SK-N-SH (cell line): ENCODE measurements around the gene ROBO4. TPM values are rescaled to one million over a fixed set of nuclear protein-coding genes. Genes with fewer than 3 reads are reported as not detected.

Experiments used
- CTCF ChIA-PET: fragments of 300-600, 350-600 bp; formaldehyde crosslinking; extraction: SDS; loops from one replicate; lab custom pipeline; 2021; lab: Yijun Ruan, JAX
- POLR2A ChIA-PET: fragments of 350-600 bp; sonication (Branson Sonifier 250); formaldehyde crosslinking; extraction: SDS; loops from one replicate; lab custom pipeline; 2020; ENCODE audit warnings: antibody characterized with exemption, inconsistent platforms; lab: Yijun Ruan, JAX
- DNase-seq: peaks from one replicate; pipeline ENCODE4 v3.0.0; 2012
- H2AFZ ChIP-seq: fragments of 200-600 bp; sonication (generic); 2 replicates; pipeline ENCODE4 v1.8.1; 2016; ENCODE audit warnings: antibody characterized with exemption, mild to moderate bottlenecking, low read depth
- H3F3A ChIP-seq: fragments of 200-600 bp; sonication (generic); replicated peaks from 2 replicates; pipeline ENCODE3; 2016; ENCODE audit warnings: antibody characterized with exemption, mild to moderate bottlenecking; ENCODE audit not compliant: insufficient read depth
- H3K27ac ChIP-seq, 2 experiments: fragments of 200-500 bp in 1 of 2; fragments of 200-600 bp in 1 of 2; sonication (Bioruptor generic) in 1 of 2; sonication (generic), shearing (Covaris generic) in 1 of 2; 2 replicates each; pipeline versions ENCODE4 v1.5.1 to v1.6.1; 2014 to 2016; ENCODE audit warnings: low read depth in 2 of 2, inconsistent platforms in 1 of 2, low read length in 1 of 2, mild to moderate bottlenecking in 1 of 2, mixed read lengths in 1 of 2
- H3K27me3 ChIP-seq: fragments of 200-600 bp; sonication (generic), shearing (Covaris generic); 2 replicates; pipeline ENCODE4 v1.6.1; 2016; ENCODE audit warnings: mixed run types; ENCODE audit not compliant: insufficient read depth
- H3K36me3 ChIP-seq, 2 experiments: fragments of 200-500 bp in 1 of 2; fragments of 200-600 bp in 1 of 2; sonication (Bioruptor generic) in 1 of 2; sonication (generic) in 1 of 2; replicated peaks in 1 of 2; 2 replicates each; pipeline versions ENCODE3 to v1.5.1; 2014 to 2016; ENCODE audit warnings: low read length in 1 of 2, mild to moderate bottlenecking in 1 of 2; ENCODE audit not compliant: insufficient read depth in 2 of 2, control insufficient read depth in 1 of 2
- H3K4me1 ChIP-seq, 2 experiments: fragments of 200-500 bp in 1 of 2; fragments of 200-600 bp in 1 of 2; sonication (Bioruptor generic) in 1 of 2; sonication (generic), shearing (Covaris generic) in 1 of 2; 2 replicates each; pipeline versions ENCODE4 v1.5.1 to v1.6.1; 2014 to 2016; ENCODE audit warnings: low read depth in 1 of 2, low read length in 1 of 2, mixed run types in 1 of 2; ENCODE audit not compliant: insufficient read depth in 2 of 2, control insufficient read depth in 1 of 2
- H3K4me2 ChIP-seq: fragments of 200-600 bp; sonication (generic), shearing (Covaris generic); 2 replicates; pipeline ENCODE4 v1.6.1; 2017; ENCODE audit warnings: mixed run types
- H3K4me3 ChIP-seq, 2 experiments: fragments of 200-500 bp in 1 of 2; fragments of 200-600 bp in 1 of 2; sonication (Bioruptor generic) in 1 of 2; sonication (generic), shearing (Covaris generic) in 1 of 2; 2 replicates each; pipeline versions ENCODE4 v1.5.1 to v1.8.1; 2014 to 2016; ENCODE audit warnings: low read depth in 2 of 2, inconsistent platforms in 1 of 2, low read length in 1 of 2, mild to moderate bottlenecking in 1 of 2, mixed read lengths in 1 of 2, moderate library complexity in 1 of 2
- H3K79me2 ChIP-seq: fragments of 200-600 bp; sonication (generic); 2 replicates; pipeline ENCODE4 v1.8.1; 2017; ENCODE audit warnings: mild to moderate bottlenecking; ENCODE audit not compliant: insufficient read depth
- H3K9ac ChIP-seq: fragments of 200-600 bp; sonication (generic); 2 replicates; pipeline ENCODE4 v1.6.1; 2017; ENCODE audit warnings: mixed run types
- H3K9me2 ChIP-seq: fragments of 200-600 bp; sonication (generic); 2 replicates; pipeline ENCODE4 v1.6.1; 2017; ENCODE audit warnings: mixed run types
- H3K9me3 ChIP-seq: fragments of 200-600 bp; sonication (generic); 2 replicates; pipeline ENCODE4 v1.6.1; 2017; ENCODE audit warnings: mixed run types, mild to moderate bottlenecking, moderate library complexity
- H4K20me1 ChIP-seq: fragments of 200-600 bp; sonication (generic); 2 replicates; pipeline ENCODE4 v1.6.1; 2017; ENCODE audit warnings: mild to moderate bottlenecking, mixed run types; ENCODE audit not compliant: insufficient read depth
- FOSL2 ChIP-seq: IDR thresholded peaks from 2 replicates; pipeline ENCODE4 v1.4.0; 2012; ENCODE audit warnings: low read depth, mild to moderate bottlenecking, moderate library complexity, borderline replicate concordance
- GABPA ChIP-seq: IDR thresholded peaks from 2 replicates; pipeline ENCODE4 v1.4.0; 2012; ENCODE audit warnings: low read depth, mild to moderate bottlenecking
- GATA2 ChIP-seq: sonication (generic); formaldehyde crosslinking; IDR thresholded peaks from 2 replicates; pipeline ENCODE4 v1.5.0; 2020; ENCODE audit warnings: mild to moderate bottlenecking, missing genetic modification reagents
- JUND ChIP-seq: IDR thresholded peaks from 2 replicates; pipeline ENCODE4 v1.4.0; 2012
- MXI1 ChIP-seq: IDR thresholded peaks from 2 replicates; pipeline ENCODE4 v1.6.1; 2012; ENCODE audit warnings: mild to moderate bottlenecking, low read depth, low read length, improper control_type of control experiment
- RCOR1 ChIP-seq: fragments of 150-350 bp; IDR thresholded peaks from 2 replicates; pipeline ENCODE4 v1.6.1; 2017; ENCODE audit warnings: antibody characterized with exemption, low read length
- RFX5 ChIP-seq: IDR thresholded peaks from 2 replicates; pipeline ENCODE4 v1.6.1; 2012; ENCODE audit warnings: mild to moderate bottlenecking, improper control_type of control experiment, low read length
- SIN3A ChIP-seq: IDR thresholded peaks from 2 replicates; pipeline ENCODE4 v1.6.1; 2012; ENCODE audit warnings: low read depth, mild to moderate bottlenecking, low read length, moderate library complexity, borderline replicate concordance
- SMC3 ChIP-seq: IDR thresholded peaks from 2 replicates; pipeline ENCODE4 v1.6.1; 2012; ENCODE audit warnings: low read depth, low read length, improper control_type of control experiment
- WGBS: methylation state at CpG from one replicate; pipeline ENCODE4 v1.1.6; 2017; ENCODE audit warnings: low lambda C conversion rate; 5-methylcytosine and 5-hydroxymethylcytosine counted together
- polyA plus RNA-seq, 3 experiments: library from polyadenylated mRNA; depleted of rRNA; stranded (reverse); fragments of >200 nt; gene quantifications; 2 replicates each; pipeline ENCODE4 v1.2.3, GENCODE V29; 2012
- TF ChIP-seq, protein P1 (sequence below): fragments of 150-350 bp; IDR thresholded peaks from 2 replicates; pipeline ENCODE4 v1.6.1; 2017; ENCODE audit warnings: antibody characterized with exemption, low read length, low read depth, borderline replicate concordance
- TF ChIP-seq, protein P2 (sequence below): IDR thresholded peaks from 2 replicates; pipeline ENCODE4 v1.6.1; 2012; ENCODE audit warnings: mild to moderate bottlenecking, low read depth, low read length, moderate library complexity
- TF ChIP-seq, protein P3 (sequence below): IDR thresholded peaks from 2 replicates; pipeline ENCODE4 v1.4.0; 2012; ENCODE audit warnings: low read depth, borderline replicate concordance
- TF ChIP-seq, protein P4 (sequence below): fragments of 150-350 bp; IDR thresholded peaks from 2 replicates; pipeline ENCODE4 v1.6.1; 2016; ENCODE audit warnings: mild to moderate bottlenecking, low read depth, low read length

Gene ROBO4
- polyA plus RNA-seq, 1 of the 3 experiments (the other 2 are of a cell fraction), result 0.95 TPM

DNA sequence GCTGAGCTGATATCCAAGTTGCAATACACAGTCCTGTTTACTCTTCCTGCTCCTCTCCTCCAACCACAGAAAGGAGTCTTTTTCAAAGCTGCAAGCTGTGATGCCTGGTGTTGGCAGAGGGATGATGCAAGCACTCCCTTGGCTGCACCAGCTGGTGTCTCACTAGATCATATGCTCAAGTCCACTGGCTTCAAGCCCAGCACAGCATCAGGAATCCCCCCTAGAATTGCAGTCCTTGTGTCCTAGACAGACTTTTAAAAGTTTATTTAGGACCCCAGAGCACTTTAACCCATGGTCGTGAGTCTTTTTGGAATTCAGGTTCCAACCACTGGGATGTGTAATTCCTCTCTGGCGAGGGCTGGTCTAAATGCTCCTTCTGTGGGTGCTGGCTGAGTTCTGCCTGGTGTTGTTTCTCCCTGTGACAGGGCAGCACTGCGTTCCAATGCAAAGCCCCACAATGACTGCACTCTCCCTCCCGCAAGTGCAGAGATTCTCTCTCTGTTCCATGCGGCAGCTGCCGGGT is 19.5 kb upstream of the ROBO4 start:
- no peak for DNase-seq
- H3K27ac ChIP-seq, result no peak overlapping the region
- no peak overlapping the region for H2AFZ ChIP-seq
- no peak overlapping the region for H3K4me3 ChIP-seq
- H3K36me3 ChIP-seq, result no peaks in the 10 kb centered on the region
- 75% methylated on average over 6 of the region's 6 CpGs for WGBS
- no peak overlapping the region for H3K9ac ChIP-seq
- POLR2A ChIA-PET, result no interaction called here
- peaks cover 0 to 3% of the 10 kb centered on the region in 2 experiments; a peak in 1 of 4 replicates for H3K4me1 ChIP-seq
- TF ChIP-seq RCOR1 (no peak), RFX5 (no peak), SIN3A (no peak), FOSL2 (no peak), MXI1 (no peak), GABPA (no peak), SMC3 (no peak), GATA2 (no peak), JUND (no peak)
- TF ChIP-seq, protein P1, sequence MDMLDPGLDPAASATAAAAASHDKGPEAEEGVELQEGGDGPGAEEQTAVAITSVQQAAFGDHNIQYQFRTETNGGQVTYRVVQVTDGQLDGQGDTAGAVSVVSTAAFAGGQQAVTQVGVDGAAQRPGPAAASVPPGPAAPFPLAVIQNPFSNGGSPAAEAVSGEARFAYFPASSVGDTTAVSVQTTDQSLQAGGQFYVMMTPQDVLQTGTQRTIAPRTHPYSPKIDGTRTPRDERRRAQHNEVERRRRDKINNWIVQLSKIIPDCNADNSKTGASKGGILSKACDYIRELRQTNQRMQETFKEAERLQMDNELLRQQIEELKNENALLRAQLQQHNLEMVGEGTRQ, result no peak
- TF ChIP-seq, protein P2, sequence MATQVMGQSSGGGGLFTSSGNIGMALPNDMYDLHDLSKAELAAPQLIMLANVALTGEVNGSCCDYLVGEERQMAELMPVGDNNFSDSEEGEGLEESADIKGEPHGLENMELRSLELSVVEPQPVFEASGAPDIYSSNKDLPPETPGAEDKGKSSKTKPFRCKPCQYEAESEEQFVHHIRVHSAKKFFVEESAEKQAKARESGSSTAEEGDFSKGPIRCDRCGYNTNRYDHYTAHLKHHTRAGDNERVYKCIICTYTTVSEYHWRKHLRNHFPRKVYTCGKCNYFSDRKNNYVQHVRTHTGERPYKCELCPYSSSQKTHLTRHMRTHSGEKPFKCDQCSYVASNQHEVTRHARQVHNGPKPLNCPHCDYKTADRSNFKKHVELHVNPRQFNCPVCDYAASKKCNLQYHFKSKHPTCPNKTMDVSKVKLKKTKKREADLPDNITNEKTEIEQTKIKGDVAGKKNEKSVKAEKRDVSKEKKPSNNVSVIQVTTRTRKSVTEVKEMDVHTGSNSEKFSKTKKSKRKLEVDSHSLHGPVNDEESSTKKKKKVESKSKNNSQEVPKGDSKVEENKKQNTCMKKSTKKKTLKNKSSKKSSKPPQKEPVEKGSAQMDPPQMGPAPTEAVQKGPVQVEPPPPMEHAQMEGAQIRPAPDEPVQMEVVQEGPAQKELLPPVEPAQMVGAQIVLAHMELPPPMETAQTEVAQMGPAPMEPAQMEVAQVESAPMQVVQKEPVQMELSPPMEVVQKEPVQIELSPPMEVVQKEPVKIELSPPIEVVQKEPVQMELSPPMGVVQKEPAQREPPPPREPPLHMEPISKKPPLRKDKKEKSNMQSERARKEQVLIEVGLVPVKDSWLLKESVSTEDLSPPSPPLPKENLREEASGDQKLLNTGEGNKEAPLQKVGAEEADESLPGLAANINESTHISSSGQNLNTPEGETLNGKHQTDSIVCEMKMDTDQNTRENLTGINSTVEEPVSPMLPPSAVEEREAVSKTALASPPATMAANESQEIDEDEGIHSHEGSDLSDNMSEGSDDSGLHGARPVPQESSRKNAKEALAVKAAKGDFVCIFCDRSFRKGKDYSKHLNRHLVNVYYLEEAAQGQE, result no peak
- TF ChIP-seq, protein P3, sequence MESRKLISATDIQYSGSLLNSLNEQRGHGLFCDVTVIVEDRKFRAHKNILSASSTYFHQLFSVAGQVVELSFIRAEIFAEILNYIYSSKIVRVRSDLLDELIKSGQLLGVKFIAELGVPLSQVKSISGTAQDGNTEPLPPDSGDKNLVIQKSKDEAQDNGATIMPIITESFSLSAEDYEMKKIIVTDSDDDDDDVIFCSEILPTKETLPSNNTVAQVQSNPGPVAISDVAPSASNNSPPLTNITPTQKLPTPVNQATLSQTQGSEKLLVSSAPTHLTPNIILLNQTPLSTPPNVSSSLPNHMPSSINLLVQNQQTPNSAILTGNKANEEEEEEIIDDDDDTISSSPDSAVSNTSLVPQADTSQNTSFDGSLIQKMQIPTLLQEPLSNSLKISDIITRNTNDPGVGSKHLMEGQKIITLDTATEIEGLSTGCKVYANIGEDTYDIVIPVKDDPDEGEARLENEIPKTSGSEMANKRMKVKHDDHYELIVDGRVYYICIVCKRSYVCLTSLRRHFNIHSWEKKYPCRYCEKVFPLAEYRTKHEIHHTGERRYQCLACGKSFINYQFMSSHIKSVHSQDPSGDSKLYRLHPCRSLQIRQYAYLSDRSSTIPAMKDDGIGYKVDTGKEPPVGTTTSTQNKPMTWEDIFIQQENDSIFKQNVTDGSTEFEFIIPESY, result no peak
- TF ChIP-seq, protein P4, sequence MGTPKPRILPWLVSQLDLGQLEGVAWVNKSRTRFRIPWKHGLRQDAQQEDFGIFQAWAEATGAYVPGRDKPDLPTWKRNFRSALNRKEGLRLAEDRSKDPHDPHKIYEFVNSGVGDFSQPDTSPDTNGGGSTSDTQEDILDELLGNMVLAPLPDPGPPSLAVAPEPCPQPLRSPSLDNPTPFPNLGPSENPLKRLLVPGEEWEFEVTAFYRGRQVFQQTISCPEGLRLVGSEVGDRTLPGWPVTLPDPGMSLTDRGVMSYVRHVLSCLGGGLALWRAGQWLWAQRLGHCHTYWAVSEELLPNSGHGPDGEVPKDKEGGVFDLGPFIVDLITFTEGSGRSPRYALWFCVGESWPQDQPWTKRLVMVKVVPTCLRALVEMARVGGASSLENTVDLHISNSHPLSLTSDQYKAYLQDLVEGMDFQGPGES, result no peak
- no peaks in the 10 kb centered on the region for H3K9me2 ChIP-seq
- peaks cover 3% of the 10 kb centered on the region for H3F3A ChIP-seq
- no peaks in the 10 kb centered on the region for H3K27me3 ChIP-seq
- H3K9me3 ChIP-seq, result no peaks in the 10 kb centered on the region
- H4K20me1 ChIP-seq, result no peaks in the 10 kb centered on the region
- no peaks in the 10 kb centered on the region for H3K79me2 ChIP-seq
- CTCF ChIA-PET, result no interaction called here
- no peak overlapping the region for H3K4me2 ChIP-seq
